Right hindlimb (tissue), 1 donor: ENCODE measurements around the gene GALNT9.
A peak's percentile ranks its signal among the peaks of the same experiment; 100 is the strongest.

Source experiments
- DNase-seq: peaks from one replicate; pipeline ENCODE4 v3.0.0-alpha.2; 2018

The GALNT9 gene

DNA sequence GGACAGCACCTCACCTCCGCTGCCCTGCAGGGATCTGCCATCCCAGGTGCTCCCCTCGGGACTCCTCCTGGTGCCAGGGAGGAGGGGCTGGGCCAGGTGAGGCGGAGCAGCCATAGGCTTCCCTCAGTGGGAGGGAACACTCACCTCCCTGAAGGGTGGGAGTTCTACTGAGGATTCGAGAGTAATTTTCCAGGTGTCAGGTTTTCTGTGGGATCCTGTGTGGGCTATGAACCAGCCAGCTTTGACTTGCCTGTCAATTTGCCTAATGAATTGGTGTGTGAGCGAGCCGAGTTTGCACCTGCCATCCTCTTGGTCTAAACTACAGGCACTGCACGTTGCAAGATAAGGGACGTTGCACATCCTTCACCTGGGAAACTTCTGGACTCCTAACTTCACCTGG lies 134.8 kb downstream of the GALNT9 start:
- no peak for DNase-seq

DNA sequence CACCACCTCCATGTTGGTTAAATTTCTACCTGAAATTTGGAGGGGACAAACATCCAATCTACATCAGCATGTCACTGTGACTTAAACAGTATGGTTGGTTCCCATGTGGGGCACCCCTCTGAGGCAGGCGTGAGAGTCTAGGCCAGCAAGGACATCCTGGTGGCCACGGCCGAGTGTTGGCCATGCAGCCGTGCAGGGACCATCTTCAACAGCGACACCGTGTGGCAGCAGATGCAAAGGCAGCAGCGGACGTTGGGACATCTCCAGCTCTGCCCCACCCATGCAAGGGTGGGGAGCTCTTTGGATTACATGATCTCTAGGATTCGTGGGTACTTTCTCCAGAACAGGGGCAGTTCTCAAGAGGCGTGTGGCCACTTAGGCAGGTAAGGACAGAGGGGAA lies 135.3 kb downstream of the GALNT9 start:
- DNase-seq, result no peak

DNA sequence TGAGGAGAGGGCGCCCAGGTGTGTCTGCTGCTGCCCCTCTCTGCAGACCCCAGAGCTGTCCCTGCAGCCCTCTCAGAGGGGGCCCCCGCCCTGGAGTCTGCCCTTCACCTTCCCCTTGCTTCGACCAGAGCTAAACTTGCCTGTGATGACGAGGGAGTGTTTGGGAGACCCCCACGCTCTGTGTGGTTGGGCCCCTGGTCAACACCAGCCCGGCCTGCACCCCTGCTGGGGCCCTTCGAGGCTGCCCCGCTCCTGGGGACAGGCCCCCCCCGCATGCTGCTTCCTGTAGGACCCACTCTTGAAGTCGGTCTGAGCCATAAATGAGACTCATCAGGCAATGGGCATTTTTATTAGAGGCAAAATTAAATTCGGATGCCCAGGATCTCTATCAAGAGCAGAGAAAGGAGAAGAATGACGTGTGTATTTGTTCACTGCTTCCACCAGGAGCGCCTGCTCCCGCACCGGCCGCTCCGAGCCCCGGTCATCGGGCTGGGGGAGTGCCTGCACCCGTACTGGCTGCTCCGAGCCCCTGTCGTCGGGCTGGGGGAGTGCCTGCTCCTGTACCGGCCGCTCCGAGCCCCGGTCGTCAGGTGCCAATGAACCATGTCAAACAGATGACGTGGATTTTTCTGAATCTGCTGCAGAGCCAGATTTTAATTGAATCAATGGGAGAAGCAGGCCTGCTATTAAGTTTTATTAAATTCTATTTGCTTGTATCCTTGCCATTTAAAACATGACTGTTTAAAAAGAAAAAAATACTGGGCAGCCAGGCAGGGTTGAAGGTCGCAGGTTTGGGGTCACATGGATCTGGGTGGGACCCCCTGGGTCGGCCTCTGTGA lies 137.5 kb downstream of the GALNT9 start:
- no peak for DNase-seq

DNA sequence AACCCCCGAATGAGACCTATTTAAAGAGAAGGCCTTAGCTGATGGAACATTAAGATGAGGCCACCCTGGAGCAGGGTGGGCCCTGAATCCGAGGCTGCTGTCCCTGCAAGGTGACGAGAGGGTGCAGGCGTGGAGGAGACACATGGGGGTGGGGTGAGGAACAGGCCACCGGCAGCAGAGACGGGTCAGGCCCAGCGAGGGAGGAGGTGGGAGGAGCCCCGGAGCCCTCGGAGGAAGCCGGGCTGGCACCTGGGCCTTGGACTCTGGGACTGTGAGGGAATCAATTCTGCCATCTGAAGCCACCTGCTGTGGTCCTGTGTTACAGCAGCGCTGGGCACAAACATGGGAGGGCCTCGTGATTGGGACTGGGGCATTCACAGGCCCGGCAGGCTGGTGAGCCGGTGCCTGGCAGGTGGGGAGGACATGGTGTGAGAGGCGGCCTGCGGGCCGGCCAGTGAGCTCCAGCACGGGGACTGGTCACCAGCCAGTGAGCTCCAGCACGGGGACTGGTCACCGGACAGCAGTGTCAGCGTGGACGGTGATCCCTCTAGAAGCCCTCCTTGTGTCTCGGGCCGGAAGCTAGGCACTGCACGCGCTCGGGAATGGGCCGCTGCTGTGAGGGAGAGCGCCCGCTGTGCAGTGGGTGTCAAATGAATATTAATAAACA lies 138.4 kb downstream of the GALNT9 start:
- no peak for DNase-seq

DNA sequence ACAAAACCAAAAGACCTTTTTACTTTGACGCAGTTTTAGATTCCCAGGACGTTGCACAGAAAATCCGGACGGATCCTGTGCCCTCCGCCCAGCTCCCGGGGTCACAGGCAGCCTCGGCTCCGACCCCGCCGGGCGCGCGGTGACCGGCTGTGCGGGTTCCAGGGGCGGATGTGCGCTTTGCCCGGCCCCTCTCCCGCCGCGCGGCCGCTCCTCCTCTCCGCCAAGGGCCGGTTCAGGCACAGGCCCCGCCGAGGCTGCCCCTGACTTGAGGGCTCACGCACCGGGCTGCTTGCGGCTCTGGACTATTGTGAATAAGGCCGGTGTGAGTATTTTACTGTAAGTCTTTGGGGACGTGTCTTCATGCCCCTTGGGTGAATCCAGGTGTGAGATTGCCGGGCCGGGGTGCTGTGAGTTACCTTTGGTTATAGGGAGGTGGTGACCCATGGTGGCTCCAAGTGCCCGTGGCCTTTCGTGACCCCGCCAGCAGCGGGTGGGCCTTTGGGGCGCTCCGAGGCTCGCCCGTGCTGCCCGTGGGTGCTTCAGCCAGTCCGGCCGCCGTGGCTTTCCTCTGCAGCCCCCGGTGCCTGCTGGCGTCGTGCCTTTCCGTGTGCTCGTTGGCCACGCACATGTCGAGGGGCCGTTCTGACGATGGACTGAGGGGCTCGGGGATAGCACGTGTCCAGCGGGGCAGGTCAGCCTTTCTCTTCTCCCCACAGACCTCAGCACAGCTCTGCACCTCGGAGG lies 139.2 kb downstream of the GALNT9 start:
- no peak for DNase-seq

DNA sequence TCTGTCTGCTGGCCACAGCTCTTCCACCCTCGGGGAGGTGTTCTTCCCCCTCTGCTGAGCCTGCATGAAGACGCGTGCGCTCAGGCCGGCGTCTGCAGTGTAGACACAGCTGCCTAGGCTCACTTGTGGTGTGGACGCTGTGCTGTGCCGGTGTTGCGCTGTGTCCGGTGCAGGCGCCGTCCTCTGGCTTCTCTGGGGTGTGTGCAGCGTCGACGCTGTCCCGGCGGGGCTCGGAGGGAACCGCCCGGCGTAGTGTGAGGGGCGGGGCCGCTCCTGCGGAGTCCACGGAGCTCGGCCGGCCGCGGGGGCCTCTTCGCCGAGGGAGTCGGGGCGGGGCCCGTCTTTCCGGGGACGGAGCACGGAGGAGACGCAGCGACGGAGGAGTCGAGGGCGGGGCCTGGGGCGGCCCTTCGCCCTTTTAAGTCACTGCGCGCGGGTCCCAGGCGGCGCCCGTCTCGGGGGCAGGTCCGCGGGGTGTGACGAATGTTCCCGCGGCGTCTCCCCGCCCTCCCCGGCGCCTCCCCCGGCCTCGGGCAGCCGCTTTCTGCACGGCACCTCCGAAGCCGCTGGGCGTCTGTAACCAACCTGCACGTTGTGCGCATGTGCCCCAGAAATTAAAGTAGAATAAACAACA lies 139.9 kb downstream of the GALNT9 start:
- peak; percentile 78 for DNase-seq

DNA sequence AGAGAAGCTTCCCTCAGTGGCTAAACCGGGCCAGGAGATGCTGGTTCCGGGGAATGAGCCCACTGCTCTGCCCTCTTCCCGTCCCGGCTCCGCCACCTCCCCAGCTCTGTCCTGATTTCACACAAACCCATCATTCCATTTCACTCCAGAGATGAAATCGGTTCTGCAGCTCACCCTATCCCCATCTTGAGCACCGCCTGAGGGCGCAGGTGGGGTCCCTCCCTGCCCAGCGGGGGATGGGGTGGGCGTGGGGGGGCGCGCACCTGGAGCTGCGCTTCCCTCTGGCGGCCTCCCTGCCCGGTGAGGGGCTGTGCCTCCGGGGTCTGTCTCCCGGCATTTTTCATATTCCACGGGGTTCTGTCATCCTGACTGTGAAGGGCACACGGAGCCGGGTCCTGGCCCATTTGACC lies 140.5 kb downstream of the GALNT9 start:
- no peak for DNase-seq

DNA sequence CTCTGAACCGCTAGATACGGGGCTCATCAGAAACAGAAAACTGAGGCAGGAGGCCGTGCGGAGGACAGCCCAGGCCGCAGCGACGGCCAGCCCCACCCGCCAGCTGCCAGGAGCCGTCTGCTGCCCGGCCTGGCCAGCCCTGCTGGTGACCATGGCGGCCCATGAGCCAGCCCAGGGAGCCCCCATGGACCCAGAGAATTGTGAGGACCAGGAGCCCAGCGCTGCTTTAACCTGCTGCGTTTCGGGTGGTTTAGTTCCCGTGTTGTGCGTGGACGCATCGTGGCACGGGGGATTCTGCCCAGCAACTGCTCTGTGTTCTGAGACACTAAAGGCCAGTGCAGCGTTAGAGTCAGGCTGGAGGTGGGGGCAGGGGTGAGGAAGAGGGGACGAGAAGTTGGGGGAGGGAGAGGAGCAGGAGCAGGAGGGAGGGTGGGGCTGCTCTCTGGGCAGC lies 140.9 kb downstream of the GALNT9 start:
- DNase-seq, result no peak

DNA sequence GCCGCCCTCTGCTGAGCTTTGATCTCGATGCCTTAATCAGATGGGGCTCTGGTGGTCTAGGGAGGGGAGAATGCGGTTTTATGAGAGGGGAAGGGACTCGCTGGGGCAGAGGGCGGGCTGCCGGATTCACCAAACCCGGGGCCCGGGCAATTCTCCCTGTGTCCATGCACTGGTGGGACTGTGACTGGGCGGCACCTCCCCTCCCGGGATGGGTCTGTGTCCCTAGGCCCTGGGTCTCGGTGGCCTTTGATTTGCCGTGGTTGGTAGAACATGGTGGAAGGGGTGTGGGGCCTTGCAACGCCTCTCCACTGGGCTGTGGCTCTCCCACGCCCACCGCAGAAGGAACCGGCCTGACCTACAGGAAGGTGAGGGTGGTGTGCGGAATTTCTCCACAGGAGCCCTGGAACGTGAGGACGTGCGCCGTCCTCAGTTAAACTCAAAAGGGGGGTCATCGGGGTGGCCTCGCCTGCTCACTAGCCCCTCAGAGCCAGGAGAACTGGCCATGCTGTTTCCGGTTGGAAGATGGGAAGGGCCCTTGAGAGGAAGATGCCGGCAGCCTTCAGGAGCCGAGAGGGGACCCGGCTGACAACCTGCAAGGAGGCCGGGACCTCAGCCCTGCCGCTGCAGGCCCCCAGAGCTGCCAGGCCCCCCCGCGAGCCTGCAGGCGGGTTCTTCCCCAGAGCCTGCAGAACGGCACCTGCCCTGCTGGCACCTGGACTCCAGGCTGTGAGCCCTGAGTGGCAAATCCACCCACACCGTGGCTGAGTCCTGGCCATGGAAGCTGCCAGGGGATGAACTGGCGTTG lies 141.5 kb downstream of the GALNT9 start:
- no peak for DNase-seq

DNA sequence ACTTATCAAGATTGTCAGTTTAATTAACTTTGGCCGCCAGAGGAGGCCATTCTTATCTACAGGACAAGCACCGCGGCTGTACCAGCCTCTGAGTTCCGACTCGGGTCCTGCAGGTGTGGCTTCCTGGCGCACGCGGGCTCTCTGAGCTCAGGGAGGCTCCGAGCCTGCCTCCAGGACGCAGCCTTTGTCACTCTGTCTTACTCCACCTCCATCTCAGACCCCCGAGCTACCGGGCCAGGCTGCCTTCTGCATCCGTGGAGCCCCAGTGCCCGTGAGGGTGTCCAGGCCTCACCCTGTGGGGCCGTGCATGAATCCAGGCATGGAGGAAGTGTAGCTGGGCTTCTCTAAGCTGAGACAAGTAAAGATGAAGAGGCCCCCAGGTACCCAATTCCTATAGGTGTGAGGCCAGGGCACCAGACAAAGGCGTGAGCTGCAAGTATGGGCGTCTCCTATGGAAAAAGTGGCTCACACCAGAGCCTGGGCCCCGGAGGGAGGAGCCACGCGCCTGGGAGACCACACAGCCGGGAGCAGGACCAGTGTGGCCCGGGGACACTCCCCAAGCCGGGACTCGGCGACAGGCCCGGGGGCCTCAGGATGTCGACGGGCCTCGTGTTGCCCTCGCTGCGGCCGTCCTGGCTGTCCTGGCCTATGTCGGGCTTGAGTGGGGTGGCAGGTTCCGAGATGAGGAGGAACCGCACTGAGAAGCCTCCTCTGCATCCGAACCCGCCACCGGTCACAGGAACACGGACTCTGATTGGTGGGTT lies 142.3 kb downstream of the GALNT9 start:
- no peak for DNase-seq

DNA sequence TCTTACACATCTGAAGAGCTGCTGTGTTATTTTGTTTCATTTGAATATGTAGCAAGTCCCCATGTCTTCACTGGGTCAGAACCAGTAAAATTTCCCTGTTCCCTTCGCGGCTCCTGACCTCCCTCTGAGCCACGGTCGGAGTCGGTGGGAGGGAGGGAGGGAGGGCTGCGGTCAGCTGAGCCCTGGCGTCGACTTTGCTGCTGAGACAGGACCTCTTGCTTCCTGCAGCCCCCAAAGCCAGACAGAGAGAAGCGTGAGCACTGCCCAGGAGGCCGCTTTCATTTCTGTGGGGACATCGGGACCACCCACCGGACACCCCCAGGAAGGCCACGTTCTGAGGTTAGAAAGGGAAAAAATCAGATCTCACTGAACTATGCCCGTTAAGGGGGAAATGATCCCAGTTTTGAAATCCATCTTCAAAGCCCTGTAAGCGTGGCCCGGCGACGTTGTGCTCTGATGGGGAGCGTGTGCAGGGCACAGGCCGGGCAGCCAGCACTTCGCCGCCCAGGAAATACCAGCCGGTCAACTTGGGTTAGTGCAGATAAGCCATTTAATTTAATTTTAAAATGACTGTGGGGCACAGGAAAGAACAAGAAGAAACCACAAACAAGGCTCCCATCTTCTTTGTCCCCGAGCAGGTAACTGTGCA lies 143.1 kb downstream of the GALNT9 start:
- no peak for DNase-seq

DNA sequence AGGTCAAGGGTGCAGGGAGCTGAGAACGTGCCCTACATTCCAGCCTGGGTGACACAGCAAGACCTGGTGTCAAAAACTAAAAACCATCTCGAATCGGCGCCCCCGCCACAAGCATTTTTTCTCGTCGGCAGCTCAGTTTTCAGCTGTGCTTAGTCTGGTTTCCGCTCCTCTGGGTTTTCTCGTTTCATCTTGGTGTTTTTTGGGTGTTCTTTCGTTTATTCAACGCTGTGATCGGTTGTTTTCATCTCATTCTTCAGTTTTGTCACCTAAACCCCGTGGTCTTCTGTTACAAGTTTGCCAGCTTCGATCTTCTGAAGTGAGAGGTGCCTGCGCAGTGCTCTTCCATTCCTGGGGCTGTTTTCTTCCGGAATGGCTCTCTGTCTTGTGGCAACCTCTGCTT lies 143.7 kb downstream of the GALNT9 start:
- DNase-seq, result no peak

DNA sequence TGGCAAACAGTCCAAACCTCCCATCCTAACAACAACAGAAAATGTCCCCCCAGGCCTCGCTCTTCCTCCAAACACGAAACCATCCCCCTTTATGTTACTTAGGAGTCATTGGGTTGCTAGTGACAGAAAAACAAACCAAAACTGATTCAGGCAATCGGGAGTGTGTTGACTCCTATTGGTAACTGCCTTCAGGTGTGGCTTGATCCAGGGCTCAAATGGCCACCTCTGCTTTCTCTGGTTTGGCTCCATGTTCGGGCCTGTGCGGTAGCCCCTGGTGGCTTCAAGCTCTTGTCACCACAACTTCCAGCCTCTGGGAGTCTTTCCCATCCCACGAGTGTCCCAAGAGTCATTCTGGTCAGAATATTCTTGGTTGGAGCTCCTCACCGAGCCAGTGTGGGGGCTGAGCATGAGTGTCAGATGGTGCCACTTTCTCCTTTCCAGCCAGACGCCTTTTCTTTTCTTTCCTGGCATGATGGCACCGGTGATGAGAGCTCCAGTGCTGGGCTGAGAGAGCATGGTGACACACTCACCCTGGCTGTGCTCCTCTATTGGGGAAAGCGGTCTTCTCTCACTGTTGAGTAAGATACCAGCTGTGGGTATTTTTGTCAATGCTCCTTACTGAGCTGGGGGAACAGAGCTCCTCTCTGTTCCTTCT lies 146.6 kb downstream of the GALNT9 start:
- DNase-seq, result no peak

DNA sequence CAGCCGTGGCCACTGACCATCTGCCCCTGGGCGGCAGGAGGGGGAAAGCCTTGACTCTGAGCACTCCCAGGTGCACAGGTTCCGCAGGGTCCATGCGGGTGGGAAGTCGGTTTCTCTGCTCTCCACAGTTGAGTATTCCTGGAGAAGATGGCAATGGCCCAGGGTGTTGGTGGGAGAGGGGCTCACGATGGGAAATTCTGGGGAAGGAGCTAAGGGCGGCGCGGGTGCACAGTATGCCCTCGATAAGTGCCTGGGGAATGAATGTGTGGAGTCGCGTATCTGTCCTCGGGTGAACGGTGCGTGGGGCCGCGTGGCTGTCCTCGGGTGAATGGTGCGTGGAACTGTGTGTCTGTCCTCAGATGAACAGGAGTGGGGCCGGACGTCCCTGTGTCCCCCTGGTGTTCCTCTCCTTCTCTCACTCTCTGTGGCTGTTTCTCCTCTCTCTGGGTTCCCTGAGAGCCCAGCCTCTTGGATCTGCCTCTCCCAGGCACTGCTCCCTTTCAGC lies 147.1 kb downstream of the GALNT9 start:
- no peak for DNase-seq

DNA sequence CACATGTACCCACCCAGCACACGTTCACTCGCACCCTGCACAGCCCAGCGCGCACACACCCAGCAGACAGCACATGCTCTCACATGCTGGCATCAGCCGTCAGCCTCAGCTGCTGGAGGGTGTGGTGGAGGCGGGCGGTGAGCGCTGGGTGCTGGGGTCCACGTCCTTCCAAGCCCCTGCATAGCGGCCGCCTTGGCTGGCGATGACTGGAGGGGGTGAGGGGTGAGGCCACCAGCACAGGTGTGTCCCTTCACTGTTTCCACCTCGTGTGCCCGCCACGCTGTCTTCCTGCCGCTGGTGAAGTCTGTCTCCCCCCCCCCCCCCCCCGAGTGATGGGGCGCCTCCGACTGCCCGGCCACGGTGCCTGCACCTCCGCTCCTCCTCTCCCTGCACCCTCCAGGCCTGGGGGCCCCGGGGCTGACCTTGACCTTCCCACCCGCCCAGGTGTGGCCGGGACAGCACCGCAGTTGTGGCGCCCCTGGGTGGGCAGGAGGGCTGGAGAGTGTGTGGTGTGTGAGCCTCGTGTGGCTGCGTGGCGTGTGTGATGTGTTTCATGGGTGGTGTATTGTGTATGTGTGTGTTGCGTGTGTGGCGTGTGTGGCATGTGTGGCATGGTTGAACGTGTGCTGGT lies 147.7 kb downstream of the GALNT9 start:
- no peak for DNase-seq

DNA sequence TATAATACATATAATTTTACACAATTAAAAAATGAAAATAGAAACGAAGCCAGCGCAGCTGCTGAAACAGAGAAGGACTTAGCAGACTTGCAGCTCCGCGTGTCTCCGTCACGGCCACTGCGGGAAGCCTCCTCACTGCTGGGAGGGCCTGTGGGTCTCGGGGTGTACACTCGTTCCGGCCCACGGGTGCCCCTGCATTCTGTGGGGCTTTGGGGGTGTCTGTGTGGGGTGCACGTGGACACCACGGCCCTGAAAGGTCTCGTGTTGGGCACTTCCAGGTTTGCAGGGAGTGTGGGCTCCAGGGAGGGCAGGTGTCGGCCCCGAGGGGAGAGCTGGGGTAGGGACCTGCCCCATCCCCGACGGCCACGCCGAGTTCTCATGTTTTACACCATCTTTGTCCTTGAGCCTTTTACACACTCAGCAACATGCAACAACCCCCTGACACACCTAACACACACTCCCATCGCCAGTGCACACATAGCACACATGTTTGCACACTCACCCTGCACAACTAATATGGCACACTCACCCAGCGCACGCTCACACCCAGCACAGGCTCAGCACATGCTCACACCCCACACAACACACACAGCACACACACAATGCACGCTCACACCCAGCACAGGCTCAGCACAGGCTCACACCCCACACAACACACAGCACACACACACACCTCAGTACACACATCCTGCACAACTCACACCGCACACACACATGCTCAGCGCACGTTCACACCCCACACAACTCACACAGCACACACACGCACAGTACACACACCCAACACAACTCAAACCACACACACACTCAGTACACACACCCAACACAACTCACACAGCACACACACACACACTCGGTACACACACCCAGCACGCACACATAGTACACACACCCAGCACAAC lies 148.5 kb downstream of the GALNT9 start:
- DNase-seq, result no peak

DNA sequence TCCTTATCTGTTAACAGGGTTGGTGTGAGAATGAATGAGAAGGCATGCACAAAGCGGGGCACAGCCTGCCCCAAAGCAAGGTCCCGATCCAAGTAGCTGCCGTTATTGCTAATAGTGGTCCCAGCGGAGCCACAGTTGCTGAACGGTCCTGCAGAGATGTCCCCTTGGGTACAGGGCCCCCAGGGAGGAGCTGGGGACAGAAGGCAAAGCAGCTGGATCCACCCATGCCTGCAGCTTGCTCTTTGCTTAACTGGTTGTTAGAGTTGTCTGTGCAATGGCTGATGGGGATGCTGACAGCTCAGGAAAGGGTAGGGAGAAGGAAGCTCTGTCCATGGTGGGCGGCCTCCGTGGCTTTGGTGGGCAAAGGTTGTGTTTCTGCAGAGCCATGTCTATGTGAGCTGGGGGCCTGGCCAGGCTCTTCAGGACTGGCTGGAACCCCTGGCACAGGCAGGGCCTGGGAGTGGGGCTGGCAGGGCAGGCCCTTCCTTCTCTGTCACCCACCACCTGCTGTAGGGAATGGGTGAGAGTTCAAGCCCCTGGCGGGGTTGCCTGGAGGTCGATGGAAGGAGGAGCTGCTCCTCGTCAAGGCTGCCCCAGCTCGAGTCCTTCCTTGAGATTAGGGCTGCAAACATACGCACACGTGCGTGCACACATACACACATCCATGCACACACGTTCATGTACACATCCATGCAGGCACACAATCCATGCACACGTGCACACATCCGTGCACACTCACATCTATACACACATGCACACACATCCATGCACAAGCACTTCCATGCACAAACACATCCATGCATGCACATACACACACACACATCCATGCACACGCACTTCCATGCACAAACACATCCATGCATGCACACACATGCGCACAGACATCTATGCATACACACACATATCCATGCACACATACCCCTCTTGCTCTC lies 149.7 kb downstream of the GALNT9 start:
- DNase-seq, result no peak
